ENCODE data around the gene AKT3.
"Not testable (repeated sequence)": the region's sequence is repeated elsewhere in the genome, so short reads cannot be mapped to it uniquely, and the experiment has no call there.

AKT3 gene

DNA sequence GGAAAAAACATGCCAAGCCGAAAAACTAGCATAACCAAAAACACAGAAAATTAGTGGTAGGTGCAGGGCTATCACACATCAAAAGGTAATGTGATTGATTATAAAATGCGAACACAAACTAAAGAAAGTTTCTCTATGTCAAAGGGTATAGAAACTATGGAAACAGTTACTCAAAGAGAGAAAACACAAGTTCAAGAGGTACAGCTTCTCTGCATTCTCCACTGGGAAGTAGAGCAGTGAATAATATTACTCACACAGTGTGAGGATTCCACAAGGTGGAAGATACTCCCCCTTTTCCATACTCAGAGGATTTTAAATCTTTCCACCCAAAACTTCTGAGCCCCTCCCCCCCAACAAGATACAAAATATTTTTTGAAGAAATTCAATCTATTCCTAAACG, 18.6 kb downstream of the AKT3 start:
- Histone ChIP-seq H3K9me3 (ENCODE audit: insufficient read depth, low read depth, low read length) (no peaks in the 10 kb centered on the region), H3K36me3 (ENCODE audit: insufficient read depth, low read length) (no peaks in the 10 kb centered on the region), H3K4me3 (ENCODE audit: low read length, poor library complexity, severe bottlenecking) (no peak overlapping the region), H3K4me1 (ENCODE audit: insufficient read depth, low read length, poor library complexity, severe bottlenecking) (no peaks in the 10 kb centered on the region), H3K9me2 (replicated peaks; ENCODE audit: low read depth, low read length) (no peaks in the 10 kb centered on the region), H3F3A (ENCODE audit: low read depth) (no peaks in the 10 kb centered on the region), H2AFZ (ENCODE audit: low read length) (no peak overlapping the region), H3K4me2 (ENCODE audit: low read depth, low read length, poor library complexity, severe bottlenecking) (no peak overlapping the region), H3K27me3 (ENCODE audit: insufficient read depth, low read length, poor library complexity, severe bottlenecking) (no peaks in the 10 kb centered on the region), H4K20me1 (ENCODE audit: insufficient read depth, low read length, poor library complexity, severe bottlenecking) (no peaks in the 10 kb centered on the region), H3K79me2 (ENCODE audit: insufficient read depth, low read length) (no peaks in the 10 kb centered on the region), H3K9ac (ENCODE audit: low read depth, low read length, poor library complexity, severe bottlenecking) (no peak overlapping the region)
- TF ChIP-seq EZH2phosphoT487 (IDR thresholded peaks at IDR 0.05; ENCODE audit: borderline replicate concordance), result no peak
- no peak for TF ChIP-seq CTCF (conservative IDR thresholded peaks at IDR 0.05; ENCODE audit: low read length)

DNA sequence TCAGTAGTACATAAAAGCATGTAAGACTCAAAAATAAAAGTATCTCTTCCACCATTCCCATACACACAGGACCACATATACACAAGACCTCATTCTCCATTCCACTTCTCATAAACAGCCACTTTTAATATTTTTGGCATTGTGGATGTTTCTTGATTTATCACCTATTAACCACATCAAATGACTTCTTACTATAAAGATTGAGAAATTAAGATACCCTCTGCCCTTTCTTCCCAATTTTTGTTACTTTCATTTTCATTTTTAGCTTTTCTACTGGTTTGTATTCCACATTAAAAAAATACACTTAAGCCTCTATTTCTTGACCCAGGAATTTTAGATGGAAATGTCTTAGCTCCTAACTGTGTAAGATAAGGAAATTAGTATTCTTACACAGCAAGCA, 22.8 kb downstream of the AKT3 start:
- no peak for TF ChIP-seq CTCF (conservative IDR thresholded peaks at IDR 0.05; ENCODE audit: low read length)
- no peak for TF ChIP-seq EZH2phosphoT487 (IDR thresholded peaks at IDR 0.05; ENCODE audit: borderline replicate concordance)
- Histone ChIP-seq H2AFZ (ENCODE audit: low read length) (no peak overlapping the region), H3K9ac (ENCODE audit: low read depth, low read length, poor library complexity, severe bottlenecking) (no peak overlapping the region), H4K20me1 (ENCODE audit: insufficient read depth, low read length, poor library complexity, severe bottlenecking) (no peaks in the 10 kb centered on the region), H3K79me2 (ENCODE audit: insufficient read depth, low read length) (no peaks in the 10 kb centered on the region), H3K36me3 (ENCODE audit: insufficient read depth, low read length) (no peaks in the 10 kb centered on the region), H3K9me3 (ENCODE audit: insufficient read depth, low read depth, low read length) (no peaks in the 10 kb centered on the region), H3K4me3 (ENCODE audit: low read length, poor library complexity, severe bottlenecking) (no peak overlapping the region), H3F3A (ENCODE audit: low read depth) (no peaks in the 10 kb centered on the region), H3K4me2 (ENCODE audit: low read depth, low read length, poor library complexity, severe bottlenecking) (no peak overlapping the region), H3K9me2 (replicated peaks; ENCODE audit: low read depth, low read length) (no peaks in the 10 kb centered on the region), H3K4me1 (ENCODE audit: insufficient read depth, low read length, poor library complexity, severe bottlenecking) (no peaks in the 10 kb centered on the region), H3K27me3 (ENCODE audit: insufficient read depth, low read length, poor library complexity, severe bottlenecking) (no peaks in the 10 kb centered on the region)

DNA sequence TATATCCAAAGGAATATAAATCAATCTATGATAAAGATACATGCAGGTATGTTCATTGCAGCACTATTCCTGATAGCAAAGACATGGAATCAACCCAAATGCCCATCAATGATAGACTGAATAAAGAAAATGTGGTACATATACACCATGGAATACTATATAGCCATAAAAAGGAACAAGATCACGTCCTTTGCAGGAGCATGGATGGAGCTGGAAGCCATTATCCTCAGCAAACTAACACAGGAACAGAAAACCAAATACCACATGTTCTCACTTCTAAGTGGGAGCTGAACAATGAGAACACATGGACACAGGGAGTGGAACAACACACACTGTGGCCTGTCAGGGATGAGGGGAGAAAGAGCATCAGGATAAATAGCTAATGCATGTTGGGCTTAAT, 25.1 kb downstream of the AKT3 start:
- H3K36me3 ChIP-seq (ENCODE audit: insufficient read depth, low read length); H2AFZ ChIP-seq (ENCODE audit: low read length); H3K9me3 ChIP-seq (ENCODE audit: insufficient read depth, low read depth, low read length); H3F3A ChIP-seq (ENCODE audit: low read depth); H3K27me3 ChIP-seq (ENCODE audit: insufficient read depth, low read length, poor library complexity, severe bottlenecking); H4K20me1 ChIP-seq (ENCODE audit: insufficient read depth, low read length, poor library complexity, severe bottlenecking); H3K79me2 ChIP-seq (ENCODE audit: insufficient read depth, low read length); H3K9me2 ChIP-seq (replicated peaks; ENCODE audit: low read depth, low read length); H3K4me3 ChIP-seq (ENCODE audit: low read length, poor library complexity, severe bottlenecking); H3K4me1 ChIP-seq (ENCODE audit: insufficient read depth, low read length, poor library complexity, severe bottlenecking); H3K4me2 ChIP-seq (ENCODE audit: low read depth, low read length, poor library complexity, severe bottlenecking); H3K9ac ChIP-seq (ENCODE audit: low read depth, low read length, poor library complexity, severe bottlenecking): not testable (repeated sequence)

DNA sequence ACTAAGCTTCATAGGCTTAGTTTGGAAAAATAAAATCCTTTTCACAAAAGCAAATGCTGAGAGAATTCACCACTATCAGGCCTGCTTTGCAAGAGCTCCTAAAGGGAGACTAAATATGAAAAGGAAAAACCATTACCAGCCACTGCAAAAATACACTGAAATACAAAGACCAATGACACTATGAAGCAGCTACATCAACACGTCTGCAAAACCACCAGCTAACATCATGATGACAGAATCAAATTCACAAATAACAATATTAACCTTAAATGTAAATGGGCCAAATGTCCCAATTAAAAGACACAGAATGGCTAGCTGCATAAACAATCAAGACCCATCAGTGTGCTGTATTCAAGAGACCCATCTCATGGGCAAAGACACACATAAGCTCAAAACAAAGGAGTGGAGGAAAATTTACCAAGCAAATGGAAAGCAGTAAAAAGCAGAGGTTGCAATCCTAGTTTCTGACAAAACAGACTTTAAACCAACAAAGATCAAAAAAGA, 28.8 kb downstream of the AKT3 start:
- Histone ChIP-seq H3K4me3 (ENCODE audit: low read length, poor library complexity, severe bottlenecking) (no peak overlapping the region), H3K27me3 (ENCODE audit: insufficient read depth, low read length, poor library complexity, severe bottlenecking) (no peaks in the 10 kb centered on the region), H3K9me3 (ENCODE audit: insufficient read depth, low read depth, low read length) (no peaks in the 10 kb centered on the region), H3K79me2 (ENCODE audit: insufficient read depth, low read length) (no peaks in the 10 kb centered on the region), H2AFZ (ENCODE audit: low read length) (no peak overlapping the region), H3K9me2 (replicated peaks; ENCODE audit: low read depth, low read length) (no peaks in the 10 kb centered on the region), H3K4me2 (ENCODE audit: low read depth, low read length, poor library complexity, severe bottlenecking) (no peak overlapping the region), H4K20me1 (ENCODE audit: insufficient read depth, low read length, poor library complexity, severe bottlenecking) (no peaks in the 10 kb centered on the region), H3K9ac (ENCODE audit: low read depth, low read length, poor library complexity, severe bottlenecking) (no peak overlapping the region), H3K4me1 (ENCODE audit: insufficient read depth, low read length, poor library complexity, severe bottlenecking) (no peaks in the 10 kb centered on the region), H3K36me3 (ENCODE audit: insufficient read depth, low read length) (no peaks in the 10 kb centered on the region), H3F3A (ENCODE audit: low read depth) (no peaks in the 10 kb centered on the region)
- TF ChIP-seq EZH2phosphoT487 (IDR thresholded peaks at IDR 0.05; ENCODE audit: borderline replicate concordance), result no peak
